ENCODE measurements around the gene ZNF282. TPM values are rescaled to one million over a fixed set of nuclear protein-coding genes. Genes with fewer than 3 reads are reported as not detected.
A peak's percentile ranks its signal among the peaks of the same experiment; 100 is the strongest.

Gene ZNF282
- polyA plus RNA-seq, 1 donor from 2014 or later = 17.7 TPM

DNA sequence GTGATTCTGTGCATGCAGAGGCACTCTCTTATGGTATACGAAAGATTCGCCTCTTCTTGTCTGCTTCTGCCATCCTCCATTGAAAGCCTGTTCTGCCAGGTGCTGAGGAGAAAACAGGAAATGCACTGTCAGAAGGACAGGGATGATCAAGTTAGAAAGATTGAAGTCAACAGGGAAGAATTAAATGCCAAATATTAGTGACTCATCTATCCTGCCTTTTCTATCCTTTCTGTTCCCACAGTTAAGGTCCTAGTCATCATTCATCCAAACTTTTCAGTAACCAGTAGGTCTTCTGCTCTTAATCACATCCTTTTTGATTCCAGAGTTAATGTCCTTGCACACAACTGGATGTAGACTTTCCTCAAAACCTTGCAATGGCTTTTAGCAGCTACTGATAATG, 61.8 kb downstream of the ZNF282 start:
- Histone ChIP-seq H3F3A (ENCODE audit: insufficient read depth, low read length, poor library complexity, severe bottlenecking) (no peaks in the 10 kb centered on the region), H2AFZ (ENCODE audit: low read depth, low read length) (no peak overlapping the region), H3K79me2 (replicated peaks; ENCODE audit: insufficient read depth, low read length) (no peaks in the 10 kb centered on the region), H3K4me3 (ENCODE audit: low read length) (no peak overlapping the region), H3K4me2 (ENCODE audit: low read length) (no peak overlapping the region), H3K9ac (ENCODE audit: low read length) (no peak overlapping the region), H3K9me3 (ENCODE audit: low read length) (no peaks in the 10 kb centered on the region), H3K9me2 (ENCODE audit: insufficient read depth, low read length) (no peaks in the 10 kb centered on the region), H4K20me1 (ENCODE audit: insufficient read depth) (no peaks in the 10 kb centered on the region), H3K27ac (ENCODE audit: low read length) (no peak overlapping the region), H3K27me3 (ENCODE audit: insufficient read depth, low read depth, low read length) (no peaks in the 10 kb centered on the region), H3K36me3 (ENCODE audit: insufficient read depth, low read length) (no peaks in the 10 kb centered on the region)
- TF ChIP-seq TAF1 (IDR thresholded peaks at IDR 0.05; ENCODE audit: low read depth) (no peak), SMC3 (conservative IDR thresholded peaks at IDR 0.05; ENCODE audit: poor library complexity) (no peak), MXI1 (conservative IDR thresholded peaks at IDR 0.05; ENCODE audit: poor library complexity, severe bottlenecking) (no peak), RAD21 (conservative IDR thresholded peaks at IDR 0.05) (no peak), EP300 (conservative IDR thresholded peaks at IDR 0.05; ENCODE audit: poor library complexity, severe bottlenecking) (no peak), POLR2AphosphoS5 (IDR thresholded peaks at IDR 0.05) (no peak), EZH2 (IDR thresholded peaks at IDR 0.05; ENCODE audit: borderline replicate concordance, insufficient read depth, low read length, poor library complexity, severe bottlenecking) (no peak)
- TF ChIP-seq, protein P1, sequence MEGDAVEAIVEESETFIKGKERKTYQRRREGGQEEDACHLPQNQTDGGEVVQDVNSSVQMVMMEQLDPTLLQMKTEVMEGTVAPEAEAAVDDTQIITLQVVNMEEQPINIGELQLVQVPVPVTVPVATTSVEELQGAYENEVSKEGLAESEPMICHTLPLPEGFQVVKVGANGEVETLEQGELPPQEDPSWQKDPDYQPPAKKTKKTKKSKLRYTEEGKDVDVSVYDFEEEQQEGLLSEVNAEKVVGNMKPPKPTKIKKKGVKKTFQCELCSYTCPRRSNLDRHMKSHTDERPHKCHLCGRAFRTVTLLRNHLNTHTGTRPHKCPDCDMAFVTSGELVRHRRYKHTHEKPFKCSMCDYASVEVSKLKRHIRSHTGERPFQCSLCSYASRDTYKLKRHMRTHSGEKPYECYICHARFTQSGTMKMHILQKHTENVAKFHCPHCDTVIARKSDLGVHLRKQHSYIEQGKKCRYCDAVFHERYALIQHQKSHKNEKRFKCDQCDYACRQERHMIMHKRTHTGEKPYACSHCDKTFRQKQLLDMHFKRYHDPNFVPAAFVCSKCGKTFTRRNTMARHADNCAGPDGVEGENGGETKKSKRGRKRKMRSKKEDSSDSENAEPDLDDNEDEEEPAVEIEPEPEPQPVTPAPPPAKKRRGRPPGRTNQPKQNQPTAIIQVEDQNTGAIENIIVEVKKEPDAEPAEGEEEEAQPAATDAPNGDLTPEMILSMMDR (IDR thresholded peaks at IDR 0.05; ENCODE audit: poor library complexity, severe bottlenecking) = no peak
- TF ChIP-seq, protein P2, sequence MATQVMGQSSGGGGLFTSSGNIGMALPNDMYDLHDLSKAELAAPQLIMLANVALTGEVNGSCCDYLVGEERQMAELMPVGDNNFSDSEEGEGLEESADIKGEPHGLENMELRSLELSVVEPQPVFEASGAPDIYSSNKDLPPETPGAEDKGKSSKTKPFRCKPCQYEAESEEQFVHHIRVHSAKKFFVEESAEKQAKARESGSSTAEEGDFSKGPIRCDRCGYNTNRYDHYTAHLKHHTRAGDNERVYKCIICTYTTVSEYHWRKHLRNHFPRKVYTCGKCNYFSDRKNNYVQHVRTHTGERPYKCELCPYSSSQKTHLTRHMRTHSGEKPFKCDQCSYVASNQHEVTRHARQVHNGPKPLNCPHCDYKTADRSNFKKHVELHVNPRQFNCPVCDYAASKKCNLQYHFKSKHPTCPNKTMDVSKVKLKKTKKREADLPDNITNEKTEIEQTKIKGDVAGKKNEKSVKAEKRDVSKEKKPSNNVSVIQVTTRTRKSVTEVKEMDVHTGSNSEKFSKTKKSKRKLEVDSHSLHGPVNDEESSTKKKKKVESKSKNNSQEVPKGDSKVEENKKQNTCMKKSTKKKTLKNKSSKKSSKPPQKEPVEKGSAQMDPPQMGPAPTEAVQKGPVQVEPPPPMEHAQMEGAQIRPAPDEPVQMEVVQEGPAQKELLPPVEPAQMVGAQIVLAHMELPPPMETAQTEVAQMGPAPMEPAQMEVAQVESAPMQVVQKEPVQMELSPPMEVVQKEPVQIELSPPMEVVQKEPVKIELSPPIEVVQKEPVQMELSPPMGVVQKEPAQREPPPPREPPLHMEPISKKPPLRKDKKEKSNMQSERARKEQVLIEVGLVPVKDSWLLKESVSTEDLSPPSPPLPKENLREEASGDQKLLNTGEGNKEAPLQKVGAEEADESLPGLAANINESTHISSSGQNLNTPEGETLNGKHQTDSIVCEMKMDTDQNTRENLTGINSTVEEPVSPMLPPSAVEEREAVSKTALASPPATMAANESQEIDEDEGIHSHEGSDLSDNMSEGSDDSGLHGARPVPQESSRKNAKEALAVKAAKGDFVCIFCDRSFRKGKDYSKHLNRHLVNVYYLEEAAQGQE (IDR thresholded peaks at IDR 0.05; ENCODE audit: borderline replicate concordance) = no peak

DNA sequence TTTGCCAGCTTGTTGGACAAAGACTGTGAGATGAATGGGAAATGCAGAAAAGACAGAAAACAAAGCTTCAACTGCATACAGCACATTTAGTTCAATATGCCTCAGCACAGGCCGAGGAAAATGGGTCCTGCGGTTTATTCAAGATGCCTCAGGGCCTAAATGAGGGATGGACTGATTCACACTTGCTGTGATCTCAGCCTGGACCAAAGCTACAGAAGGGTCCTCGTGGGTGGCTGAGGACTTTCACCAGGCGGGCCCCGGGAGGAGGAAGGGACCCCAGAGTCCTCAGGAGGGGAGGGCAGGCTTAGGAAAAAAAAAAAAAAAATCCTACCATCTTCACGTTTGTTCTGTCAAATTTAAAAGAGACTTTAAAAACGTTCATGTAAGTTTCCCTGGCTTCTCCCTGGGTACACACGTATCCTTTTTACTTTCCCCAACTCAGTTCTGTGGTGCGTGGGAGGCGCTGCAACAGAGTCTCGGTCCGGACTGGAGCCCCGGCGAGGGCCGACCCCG, 66.0 kb downstream of the ZNF282 start:
- no peak overlapping the region for H2AFZ ChIP-seq (ENCODE audit: low read depth, low read length)
- H3K9me2 ChIP-seq (ENCODE audit: insufficient read depth, low read length) = no peaks in the 10 kb centered on the region
- H3K79me2 ChIP-seq (replicated peaks; ENCODE audit: insufficient read depth, low read length) = no peaks in the 10 kb centered on the region
- no peaks in the 10 kb centered on the region for H4K20me1 ChIP-seq (ENCODE audit: insufficient read depth)
- H3F3A ChIP-seq (ENCODE audit: insufficient read depth, low read length, poor library complexity, severe bottlenecking) = no peaks in the 10 kb centered on the region
- H3K4me2 ChIP-seq (ENCODE audit: low read length) = no peak overlapping the region
- no peaks in the 10 kb centered on the region for H3K9me3 ChIP-seq (ENCODE audit: low read length)
- peak overlapping the region; percentile 65 for H3K9ac ChIP-seq (ENCODE audit: low read length)
- H3K27me3 ChIP-seq (ENCODE audit: insufficient read depth, low read depth, low read length) = no peaks in the 10 kb centered on the region
- no peak overlapping the region for H3K27ac ChIP-seq (ENCODE audit: low read length)
- H3K36me3 ChIP-seq (ENCODE audit: insufficient read depth, low read length) = no peaks in the 10 kb centered on the region
- TF ChIP-seq, protein P2 (IDR thresholded peaks at IDR 0.05; ENCODE audit: borderline replicate concordance) = no peak
- TF ChIP-seq TAF1 (IDR thresholded peaks at IDR 0.05; ENCODE audit: low read depth) (no peak), SMC3 (conservative IDR thresholded peaks at IDR 0.05; ENCODE audit: poor library complexity) (no peak), RAD21 (conservative IDR thresholded peaks at IDR 0.05) (no peak), EZH2 (IDR thresholded peaks at IDR 0.05; ENCODE audit: borderline replicate concordance, insufficient read depth, low read length, poor library complexity, severe bottlenecking) (no peak), MXI1 (conservative IDR thresholded peaks at IDR 0.05; ENCODE audit: poor library complexity, severe bottlenecking) (no peak), POLR2AphosphoS5 (IDR thresholded peaks at IDR 0.05) (no peak), EP300 (conservative IDR thresholded peaks at IDR 0.05; ENCODE audit: poor library complexity, severe bottlenecking) (no peak)
- TF ChIP-seq, protein P1 (IDR thresholded peaks at IDR 0.05; ENCODE audit: poor library complexity, severe bottlenecking) = no peak
- H3K4me3 ChIP-seq (ENCODE audit: low read length) = peak overlapping the region; percentile 69
